ENCODE measurements around the gene B3GNT7.
"Not testable (repeated sequence)": the region's sequence is repeated elsewhere in the genome, so short reads cannot be mapped to it uniquely, and the experiment has no call there.

Gene B3GNT7

DNA sequence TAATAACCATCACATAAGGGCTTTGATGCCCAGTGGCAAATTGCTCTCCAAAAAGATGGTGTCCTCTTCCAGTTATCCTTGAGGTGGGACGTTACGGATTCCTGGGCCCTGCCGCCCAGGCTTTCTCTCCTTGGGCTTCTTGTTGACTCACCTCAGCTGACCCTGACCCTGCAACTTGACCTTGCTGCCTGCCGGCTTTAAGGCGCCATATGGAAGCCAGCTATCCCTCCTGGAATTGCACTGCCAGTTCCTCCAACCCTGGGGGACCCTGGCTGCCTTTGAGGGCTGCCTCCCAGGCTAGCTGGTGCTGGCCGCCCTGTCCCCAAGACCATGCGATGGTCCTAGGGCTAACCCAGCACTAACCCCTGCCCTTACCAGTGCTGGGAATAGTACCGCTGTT lies 28.3 kb upstream of the B3GNT7 start:
- no peak for DNase-seq

DNA sequence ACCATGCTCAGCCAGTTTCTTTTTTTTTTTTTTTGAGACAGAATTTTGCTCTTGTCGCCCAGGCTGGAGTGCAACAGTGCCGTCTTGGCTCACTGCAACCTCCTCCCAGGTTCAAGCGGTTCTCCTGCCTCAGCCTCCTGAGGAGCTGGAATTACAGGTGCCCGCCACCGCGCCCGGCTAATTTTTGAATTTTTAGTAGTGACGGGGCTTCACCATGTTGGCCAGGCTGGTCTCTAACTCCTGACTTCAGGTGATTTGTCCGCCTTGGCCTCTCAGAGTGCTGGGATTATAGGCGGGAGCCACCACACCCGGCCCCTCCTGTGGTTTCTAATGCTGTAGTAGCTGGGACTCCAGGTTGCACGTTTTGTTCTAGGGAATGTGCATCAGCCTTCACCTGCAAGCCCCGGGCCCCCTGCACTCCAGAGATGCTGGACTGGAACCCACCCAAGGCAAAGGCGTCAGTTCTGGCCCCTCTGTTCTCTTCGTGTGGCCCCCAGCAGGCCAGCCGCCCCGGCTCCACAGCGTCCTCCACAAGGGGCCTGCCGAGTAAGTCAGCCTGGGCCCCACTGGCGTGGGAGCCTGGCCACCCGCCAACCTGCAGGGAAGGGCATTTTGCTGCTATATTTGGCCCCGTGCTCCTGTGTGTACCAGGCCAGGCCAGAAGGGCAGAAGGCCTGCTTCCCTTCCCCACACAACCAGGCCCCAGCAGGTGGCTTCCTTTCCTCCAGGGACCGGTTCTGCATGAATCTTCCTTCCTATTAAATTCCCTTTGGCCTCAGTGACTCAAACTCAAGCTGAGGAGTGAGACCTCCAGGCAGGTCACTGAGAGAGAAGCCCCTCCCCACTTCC lies 25.7 kb upstream of the B3GNT7 start:
- no peak for DNase-seq

DNA sequence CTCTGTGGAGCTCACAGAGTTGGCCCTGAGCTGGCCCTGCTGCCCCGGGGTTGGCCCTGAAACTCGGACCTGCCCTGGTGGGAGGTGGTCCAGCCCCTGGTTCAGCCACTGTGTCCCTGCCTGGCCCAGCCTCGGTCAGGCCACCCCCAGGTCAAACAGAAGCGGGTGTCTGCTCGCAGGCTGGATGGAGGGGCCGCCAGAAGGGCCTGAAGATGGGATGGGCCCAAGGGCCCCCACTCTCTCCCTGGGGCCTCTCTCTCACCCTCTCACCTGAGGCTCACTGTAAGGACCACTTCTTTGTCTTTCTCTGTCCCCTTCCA lies 25.1 kb upstream of the B3GNT7 start:
- DNase-seq: no peak

DNA sequence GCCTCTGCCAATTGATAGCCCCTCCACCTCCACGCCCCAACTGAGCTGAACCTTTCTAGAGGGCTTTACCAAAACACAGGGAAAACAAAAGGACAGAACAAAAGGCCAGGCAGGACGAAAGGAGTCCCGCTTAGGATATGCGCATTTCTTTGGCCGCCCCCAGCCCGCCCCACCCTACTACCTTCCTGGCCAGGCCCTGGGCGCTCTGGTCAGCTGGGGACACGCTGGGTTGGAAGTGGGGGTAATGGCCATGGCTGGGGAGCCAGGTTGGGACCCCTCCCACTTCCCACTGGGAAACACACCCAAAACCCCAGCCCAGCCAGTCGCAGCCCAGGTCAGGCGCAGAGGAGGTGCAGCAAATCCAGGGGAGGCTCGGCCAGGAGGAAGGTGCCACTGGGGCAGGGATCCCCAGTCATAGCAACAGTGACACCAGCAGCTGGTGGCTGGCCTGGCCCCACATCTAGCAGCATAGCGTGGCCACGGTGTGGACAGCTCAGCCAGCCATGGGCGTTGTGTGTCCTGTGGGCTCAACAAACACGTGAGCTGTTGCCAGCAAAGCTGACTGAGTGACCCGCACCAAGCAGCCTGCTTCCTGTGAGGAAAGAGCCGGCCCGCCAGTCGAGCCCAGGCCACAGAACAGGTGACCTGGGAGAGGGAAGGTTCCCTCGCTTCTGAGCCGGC lies 24.6 kb upstream of the B3GNT7 start:
- no peak for DNase-seq

DNA sequence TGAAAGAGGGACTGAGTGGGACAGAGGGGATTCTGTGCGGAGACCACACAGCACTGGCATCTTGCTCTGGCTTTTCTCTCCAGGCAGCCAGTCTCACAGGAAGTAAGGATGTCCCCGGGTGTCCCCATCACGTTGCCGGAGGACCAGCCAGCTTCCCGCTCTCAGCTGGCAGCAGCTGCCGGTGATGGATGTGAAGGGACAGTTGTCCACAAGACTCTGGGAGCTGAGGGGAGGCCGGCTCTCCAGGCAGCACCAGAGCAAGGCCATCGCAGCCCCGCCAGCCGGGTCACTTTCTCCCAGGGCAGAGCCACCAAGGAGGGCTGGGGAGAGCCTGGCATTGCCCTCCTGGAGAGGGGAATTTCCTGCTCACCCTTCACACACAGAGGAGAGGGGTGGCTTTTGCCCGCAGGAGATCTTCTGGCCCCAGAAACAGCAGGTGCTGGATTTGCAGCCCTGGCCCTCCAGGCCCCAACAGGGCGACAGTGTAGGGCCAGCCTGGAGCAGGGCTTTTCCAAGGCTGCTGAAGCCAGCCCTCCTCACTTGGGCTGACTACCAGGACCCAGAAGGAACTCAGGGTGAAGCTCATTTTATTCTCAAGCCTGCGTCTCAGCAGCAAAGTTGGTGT lies 24.0 kb upstream of the B3GNT7 start:
- no peak for DNase-seq

DNA sequence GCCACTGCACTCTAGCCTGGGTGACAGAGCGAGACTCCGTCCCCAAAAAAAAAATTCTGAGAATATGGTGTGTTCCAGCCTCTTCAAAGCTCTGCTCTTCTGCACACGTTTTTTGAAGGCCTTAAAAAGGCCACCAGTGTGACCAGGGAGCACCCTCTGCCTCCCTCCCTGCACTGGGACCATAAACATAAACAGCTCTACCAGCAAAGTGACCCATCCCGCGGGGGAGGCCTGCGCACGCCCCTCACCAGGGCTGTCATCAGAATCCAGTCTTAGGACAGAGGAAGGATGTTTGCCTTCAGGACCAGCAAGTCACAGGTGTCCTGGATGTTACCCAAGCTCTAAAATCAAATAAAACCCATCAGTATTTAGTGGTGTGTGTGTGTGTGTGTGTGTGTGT lies 23.2 kb upstream of the B3GNT7 start:
- no peak for DNase-seq

DNA sequence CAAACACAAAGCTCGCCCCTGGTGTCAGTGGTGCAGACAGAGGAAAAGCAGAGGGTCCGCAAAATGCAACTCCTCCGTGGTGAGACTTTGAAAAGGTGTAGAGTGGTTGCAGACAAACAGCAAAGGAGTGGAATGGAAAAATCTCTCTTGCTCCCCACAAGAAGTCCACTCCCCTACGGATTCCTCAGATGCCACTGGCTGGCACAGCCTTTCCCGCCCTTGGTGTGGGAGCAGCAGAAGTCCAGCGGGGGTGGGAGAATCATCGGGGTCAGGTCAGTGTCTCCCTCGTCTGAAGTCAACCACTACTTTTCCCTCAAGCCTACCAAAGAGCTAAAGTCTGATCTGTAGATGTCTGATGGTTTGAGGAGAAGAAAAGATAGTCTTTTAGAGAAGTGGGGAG lies 22.3 kb upstream of the B3GNT7 start:
- DNase-seq: no peak

DNA sequence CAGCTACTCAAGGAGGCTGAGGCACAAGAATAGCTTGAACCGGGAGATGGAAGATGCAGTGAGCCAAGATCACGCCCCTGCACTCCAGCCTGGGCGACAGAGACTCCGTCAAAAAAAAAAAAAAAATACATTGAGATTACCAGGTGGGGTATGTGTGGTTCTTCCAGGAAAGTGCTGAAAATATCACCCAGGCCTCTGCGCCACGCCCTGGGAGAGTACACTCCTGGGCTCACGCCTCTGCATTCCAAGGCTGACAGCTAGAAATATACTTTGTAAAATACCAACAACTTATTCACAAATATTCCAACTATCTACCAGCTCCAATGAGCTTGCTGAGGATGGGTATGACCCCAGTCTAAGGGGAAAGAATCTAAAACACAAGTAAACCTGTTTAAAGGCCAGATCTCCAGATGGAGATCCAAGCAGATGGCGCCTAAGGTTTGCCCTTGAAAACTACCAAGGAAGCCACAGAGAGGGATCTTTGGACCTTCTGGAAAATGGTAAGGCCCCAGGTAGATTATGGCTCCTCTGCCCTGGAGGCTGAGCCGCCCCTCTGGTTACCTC lies 21.6 kb upstream of the B3GNT7 start:
- no peak for DNase-seq

DNA sequence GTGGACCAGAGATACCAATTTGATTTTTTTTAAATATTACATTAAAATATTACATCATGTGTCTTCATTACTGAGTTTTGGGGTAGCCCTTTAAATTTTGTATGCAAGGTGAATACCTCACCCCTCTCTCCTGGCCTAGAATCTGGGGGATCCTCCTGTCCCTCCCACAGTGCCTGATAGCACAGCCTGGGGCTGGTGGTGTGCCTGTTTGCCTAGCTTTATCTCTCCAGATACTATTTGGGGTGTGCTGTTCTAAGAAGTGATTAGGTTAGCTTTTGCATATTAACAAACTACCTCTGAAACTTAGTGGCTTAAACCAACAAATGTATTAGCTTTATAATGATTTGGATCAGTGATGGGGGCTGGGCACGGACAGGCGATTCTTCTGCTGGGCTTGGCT lies 20.7 kb upstream of the B3GNT7 start:
- DNase-seq: no peak

DNA sequence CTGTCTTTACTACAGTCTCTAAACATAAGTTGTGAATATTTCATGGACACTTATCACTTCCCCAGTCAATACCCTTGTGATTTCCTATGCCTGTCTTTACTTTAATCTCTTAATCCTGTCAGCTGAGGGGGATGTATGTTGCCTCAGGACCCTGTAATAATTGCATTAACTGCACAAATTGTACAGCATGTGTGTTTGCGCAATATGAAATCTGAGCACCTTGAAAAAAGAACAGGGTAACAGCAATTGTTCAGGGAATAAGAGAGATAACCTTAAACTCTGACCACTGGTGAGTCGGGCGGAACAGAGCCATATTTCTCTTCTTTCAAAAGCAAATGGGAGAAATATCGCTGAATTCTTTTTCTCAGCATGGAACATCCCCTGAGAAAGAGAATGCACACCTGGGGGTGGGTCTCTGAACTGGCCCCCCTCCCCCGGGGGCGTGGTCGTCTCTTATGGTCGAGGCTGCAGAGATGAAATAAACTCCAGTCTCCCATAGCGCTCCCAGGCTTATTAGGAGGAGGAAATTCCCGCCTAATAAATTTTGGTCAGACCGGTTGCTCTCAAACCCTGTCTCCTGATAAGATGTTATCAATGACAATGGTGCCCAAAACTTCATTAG lies 19.4 kb upstream of the B3GNT7 start:
- not testable (repeated sequence) for DNase-seq

DNA sequence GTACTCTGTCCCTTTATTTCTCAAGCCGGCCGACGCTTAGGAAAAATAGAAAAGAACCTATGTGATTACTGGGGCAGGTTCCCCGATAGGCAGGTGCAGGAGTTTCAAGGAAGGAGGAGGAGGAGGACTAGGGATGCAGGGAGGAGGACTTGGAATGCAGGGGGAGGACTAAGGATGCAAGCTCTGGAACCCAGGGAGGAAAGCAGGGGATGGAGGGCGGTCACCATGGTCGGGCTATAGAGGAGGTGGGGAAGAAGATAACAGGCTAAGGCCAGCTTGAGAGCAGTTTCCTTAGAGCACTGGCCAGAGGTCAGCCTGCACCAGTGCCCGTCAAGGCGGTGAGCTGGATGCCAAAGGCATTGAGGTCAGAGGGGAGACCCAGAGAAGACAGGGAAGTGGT lies 18.7 kb upstream of the B3GNT7 start:
- DNase-seq: no peak

DNA sequence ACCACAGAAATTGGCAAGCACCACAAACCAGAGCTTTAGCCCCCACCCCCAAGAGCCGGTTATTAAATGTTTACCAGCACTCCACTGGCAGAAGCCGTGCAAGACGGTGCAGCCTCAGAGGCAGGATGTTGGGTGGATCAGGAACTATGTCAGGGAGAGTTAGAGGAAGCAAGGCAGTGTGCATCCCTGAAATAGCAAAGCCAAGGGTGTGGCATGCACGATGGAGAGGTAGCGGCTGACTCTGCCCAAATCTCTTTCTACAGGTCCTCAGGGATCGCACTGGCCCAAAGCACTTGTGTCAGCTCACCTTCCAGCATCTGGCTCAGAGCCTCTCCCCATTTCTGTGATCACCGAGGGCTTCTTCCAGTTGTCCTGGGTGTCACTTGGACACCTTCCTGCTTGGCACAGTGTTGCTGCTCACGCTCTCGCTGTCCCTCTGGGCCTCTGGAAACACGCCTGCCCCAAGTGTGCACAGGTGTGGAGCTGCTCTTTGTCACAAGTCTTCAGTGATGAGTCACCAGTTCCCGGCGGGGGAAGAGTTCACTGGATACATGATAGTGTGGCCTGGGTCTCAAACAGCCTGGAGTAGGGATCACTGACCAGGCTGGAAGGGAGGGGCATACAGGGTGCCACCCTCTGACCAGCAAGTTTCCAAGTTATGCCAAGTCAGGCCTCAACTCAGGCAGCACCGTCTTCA lies 17.3 kb upstream of the B3GNT7 start:
- DNase-seq: no peak

DNA sequence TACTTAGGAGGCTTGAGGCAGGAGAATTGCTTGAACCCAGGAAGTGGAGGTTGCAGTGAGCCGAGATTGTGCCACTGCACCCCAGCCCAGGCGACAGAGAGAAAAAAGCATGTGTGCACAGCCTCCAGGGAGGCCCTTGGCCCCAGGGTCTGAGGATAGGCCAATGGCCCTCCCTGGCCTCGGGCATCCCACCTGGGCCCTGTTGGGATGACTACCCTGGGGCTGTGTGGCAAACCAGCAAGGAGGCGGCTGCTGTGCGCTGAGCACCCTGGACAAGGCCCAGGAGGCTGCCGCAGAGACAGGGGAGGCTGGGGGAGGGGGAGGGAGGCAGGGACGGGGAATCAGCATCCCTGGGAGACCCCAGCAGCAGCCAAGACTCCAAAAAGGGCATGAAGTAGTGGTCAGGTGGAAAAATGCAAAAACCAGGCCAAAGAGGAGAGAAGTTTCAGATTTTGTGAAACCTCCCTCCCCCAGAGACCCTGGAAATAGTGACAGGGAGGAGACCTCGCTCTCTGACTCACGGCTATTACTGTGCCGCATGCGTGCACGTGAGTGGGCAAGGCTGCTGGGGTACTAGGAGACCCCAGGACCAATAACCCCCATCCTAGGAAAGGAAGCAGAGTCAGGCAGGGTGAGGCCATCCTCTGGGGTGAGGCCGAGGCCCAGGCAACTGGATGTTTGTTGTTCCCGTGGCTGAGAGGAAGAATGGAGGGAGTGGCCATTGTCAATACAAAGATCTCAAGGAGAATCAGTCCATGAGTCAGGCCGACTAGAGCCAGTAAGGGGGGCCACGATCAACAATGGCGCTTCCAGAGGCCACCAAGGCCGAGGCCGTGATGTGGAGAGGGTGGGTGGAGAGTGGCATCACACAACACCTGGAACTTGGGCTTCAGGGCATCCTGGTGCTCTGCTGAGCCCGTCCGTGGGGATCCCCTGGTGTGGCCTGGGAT lies 16.0 kb upstream of the B3GNT7 start:
- DNase-seq: no peak

DNA sequence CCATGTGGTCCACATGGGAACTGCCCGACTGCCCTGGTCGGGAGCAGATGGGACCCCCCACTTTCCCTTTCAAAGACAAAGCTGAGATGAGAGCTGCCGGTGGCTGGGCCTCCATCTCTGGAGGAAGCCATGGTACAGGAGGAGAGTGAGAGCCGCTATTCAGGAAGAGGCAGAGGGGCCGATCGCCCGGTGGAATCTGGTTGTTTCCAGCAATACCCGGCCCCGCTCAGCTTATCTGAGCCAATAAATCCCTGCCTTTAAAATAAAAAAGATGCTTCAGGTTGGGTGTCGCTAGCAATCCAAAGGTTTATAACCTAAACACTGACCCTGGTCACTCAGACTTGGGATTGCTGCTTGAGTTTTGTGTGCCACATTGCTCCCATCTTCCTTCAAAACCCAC lies 15.2 kb upstream of the B3GNT7 start:
- DNase-seq: no peak

DNA sequence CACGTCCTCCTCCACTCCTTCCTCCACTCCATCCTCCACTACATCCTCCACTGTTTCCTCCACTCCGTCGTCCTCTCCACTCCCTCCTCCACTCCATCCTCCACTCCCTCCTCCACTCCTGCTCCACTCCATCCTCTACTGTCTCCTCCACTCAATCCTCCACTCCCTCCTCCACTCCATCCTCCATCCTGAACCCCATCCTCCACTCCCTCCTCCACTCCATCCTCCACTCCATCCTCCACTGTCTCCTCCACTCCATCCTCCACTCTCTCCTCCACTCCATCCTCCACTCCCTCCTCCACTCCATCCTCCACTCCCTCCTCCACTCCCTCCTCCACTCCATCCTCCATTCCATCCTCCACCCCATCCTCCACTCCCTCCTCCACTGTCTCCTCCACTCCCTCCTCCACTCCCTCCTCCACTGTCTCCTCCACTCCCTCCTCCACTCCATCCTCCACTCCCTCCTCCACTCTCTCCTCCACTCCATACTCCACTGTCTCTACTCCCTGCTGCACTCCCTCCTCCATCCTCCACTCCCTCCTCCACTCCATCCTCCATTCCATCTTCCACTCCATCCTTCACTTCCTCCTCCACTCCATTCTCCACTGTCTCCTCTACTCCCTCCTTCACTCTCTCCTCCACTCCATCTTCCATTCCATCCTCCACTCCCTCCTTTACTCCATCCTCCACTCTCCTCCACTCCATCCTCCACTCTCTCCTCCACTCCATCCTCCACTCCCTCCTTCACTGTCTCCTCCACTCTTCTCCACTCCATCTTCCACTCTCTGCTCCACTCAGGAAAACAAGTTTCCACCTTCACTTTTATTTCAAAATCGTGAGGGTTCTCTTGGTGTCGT lies 14.3 kb upstream of the B3GNT7 start:
- no peak for DNase-seq

DNA sequence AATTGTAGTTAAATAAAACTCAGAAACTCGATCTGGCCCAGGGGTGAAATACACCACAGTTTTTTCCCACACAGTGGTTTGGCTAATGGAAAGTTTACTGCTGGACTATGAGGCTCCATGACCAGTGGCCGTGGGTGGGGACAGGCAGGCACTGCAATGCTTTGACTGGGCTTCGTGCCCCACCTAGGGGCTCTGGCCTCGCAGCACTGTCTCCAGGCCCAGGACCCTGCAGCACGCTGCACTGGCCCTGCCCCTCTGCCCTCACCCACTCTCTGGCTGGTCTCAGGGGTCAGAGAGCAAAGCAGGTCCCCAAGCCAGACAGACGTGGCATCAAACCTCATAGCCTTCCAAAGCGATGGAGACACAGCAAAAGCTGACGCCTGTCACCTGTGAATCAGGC lies 13.4 kb upstream of the B3GNT7 start:
- no peak for DNase-seq

DNA sequence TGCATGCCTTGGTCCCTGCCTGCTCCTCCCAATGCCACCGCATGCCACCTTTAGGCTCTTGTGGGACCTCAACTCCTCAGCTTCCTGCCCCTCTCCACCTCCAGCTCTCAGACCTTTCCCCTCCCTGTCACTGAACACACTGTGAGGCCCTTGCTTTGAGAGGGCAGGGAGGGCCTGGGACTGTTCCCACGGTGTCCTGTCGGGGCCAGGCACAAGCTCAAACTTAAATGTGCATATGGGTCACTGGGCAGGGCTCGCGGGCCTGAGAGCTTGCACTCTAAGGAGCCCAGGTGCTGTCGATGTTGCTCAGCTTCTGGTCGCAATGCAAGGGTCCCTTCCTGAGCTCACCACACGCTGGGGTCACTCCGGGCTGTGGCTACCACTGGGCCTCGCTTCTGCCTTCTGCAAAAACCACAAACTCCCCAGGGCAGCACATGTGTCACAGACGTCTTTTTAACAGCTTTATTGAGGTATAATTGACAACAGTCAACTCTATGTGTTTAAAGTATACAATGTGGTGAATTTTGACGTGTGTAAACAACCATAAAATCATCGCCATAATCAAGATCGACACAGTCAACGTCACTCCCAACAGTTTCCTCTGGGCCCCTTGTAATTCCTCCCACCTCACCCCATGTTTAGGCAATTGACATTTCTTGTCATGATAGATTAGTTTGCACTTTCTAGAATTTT lies 11.9 kb upstream of the B3GNT7 start:
- no peak for DNase-seq

DNA sequence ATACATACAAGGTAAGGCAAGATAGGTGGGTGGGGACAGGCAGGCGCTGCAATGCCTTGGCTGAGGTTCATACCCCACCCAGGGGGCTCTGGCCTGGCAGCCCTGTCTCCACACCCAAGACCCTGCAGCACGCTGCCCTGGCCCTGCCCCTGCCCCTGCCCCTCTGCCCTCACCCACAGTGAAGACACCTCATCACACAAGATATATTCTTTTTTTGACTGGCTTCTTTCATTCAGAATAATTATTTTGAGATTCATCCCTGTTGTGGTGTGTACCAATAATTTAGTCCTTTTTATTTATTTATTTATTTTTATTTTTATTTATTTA lies 11.4 kb upstream of the B3GNT7 start:
- DNase-seq: no peak

DNA sequence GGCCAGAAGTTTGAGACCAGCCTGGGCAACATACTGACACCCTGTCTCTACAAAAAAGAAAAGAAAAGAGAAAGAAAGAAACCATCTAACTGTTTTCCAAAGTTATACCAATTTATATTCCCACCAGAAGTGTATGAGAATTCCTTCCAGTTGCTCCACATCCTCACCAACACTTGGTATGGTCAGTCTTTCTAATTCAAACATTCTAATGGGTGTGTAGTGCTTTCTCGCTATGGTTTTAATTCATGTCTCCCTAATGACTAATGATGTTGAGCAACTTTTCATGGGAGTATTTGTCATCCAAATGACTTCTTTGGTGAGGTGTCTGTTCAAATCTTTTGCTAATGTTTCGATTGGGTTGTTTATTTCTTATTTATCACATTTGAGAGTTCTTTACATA lies 10.5 kb upstream of the B3GNT7 start:
- DNase-seq: no peak

DNA sequence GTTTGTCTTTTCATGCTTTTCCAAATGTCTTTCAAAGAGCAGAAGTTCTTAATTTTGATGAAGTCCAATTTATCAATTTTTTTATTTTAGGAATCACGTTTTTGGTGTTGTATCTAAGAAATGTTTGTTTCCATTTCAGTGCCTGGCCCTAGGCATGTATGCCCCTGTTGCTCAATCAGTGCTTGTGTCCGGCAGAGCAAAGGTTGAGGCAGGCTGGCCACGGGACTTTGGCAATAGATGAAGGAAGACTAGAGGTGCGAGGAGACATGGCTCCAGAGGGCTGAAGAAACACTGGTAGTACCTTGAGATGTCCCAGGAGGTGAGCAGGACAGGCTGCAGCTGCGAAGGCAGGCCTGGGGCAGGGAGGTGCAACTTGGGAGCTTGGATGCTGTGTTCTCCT lies 10.1 kb upstream of the B3GNT7 start:
- no peak for DNase-seq
